Spleen (tissue), 11 donors: ENCODE data around the gene SAMD15. TPM values are rescaled to one million over a fixed set of nuclear protein-coding genes. Genes with fewer than 3 reads are reported as not detected.

Source experiments
- DNase-seq: peaks from one replicate; pipeline ENCODE4 v3.0.0-alpha.2; 2020
- H3K27ac ChIP-seq, 8 donors: fragments of 200-600 bp; sonication (generic) in 7 of 8; 1 replicate in 4 of 8; 2 replicates in 4 of 8; pipeline versions ENCODE4 v1.5.0 to v1.8.0; 2016 to 2021; ENCODE audit warnings: inconsistent platforms in 4 of 8, mild to moderate bottlenecking in 4 of 8, moderate library complexity in 1 of 8
- H3K27me3 ChIP-seq, 7 donors: fragments of 200-600 bp; sonication (generic) in 6 of 7; replicated peaks in 1 of 7; 1 replicate in 4 of 7; 2 replicates in 3 of 7; pipeline versions ENCODE4 v1.5.0 to v1.8.0; 2016 to 2021; ENCODE audit warnings: inconsistent platforms in 3 of 7, mild to moderate bottlenecking in 1 of 7
- H3K36me3 ChIP-seq, 6 donors: fragments of 200-600 bp; sonication (generic) in 5 of 6; 1 replicate in 4 of 6; 2 replicates in 2 of 6; pipeline versions ENCODE4 v1.5.0 to v1.8.0; 2016 to 2021; ENCODE audit warnings: inconsistent platforms in 2 of 6
- H3K4me1 ChIP-seq, 6 donors: fragments of 200-600 bp; sonication (generic) in 5 of 6; 1 replicate in 3 of 6; 2 replicates in 3 of 6; pipeline versions ENCODE4 v1.5.0 to v1.8.0; 2016 to 2021; ENCODE audit warnings: inconsistent platforms in 3 of 6
- H3K4me3 ChIP-seq, 8 donors: fragments of 200-600 bp; sonication (generic) in 7 of 8; 1 replicate in 4 of 8; 2 replicates in 4 of 8; pipeline versions ENCODE4 v1.5.0 to v1.8.0; 2016 to 2021; ENCODE audit warnings: inconsistent platforms in 4 of 8, mild to moderate bottlenecking in 4 of 8, moderate library complexity in 2 of 8
- H3K9me3 ChIP-seq, 8 donors: fragments of 200-600 bp; sonication (generic) in 7 of 8; 1 replicate in 4 of 8; 2 replicates in 4 of 8; pipeline versions ENCODE4 v1.5.0 to v1.8.0; 2016 to 2021; ENCODE audit warnings: inconsistent platforms in 4 of 8
- POLR2A ChIP-seq, 3 donors: fragments of 450-650 bp; IDR thresholded peaks; one replicate each; pipeline ENCODE4 v1.5.1; 2017; ENCODE audit warnings: antibody characterized with exemption in 3 of 3, mild to moderate bottlenecking in 1 of 3
- POLR2AphosphoS5 ChIP-seq, 3 donors: sonication (generic); formaldehyde crosslinking; IDR thresholded peaks; one replicate each; pipeline ENCODE4 v1.5.1; 2017; ENCODE audit warnings: antibody characterized with exemption in 3 of 3
- WGBS, 5 donors: extraction: QIAGEN DNeasy Blood & Tissue Kit in 3 of 5; methylation state at CpG; one replicate each; pipeline versions ENCODE4 v1.1.5 to v1.1.7; 2013 to 2018; 5-methylcytosine and 5-hydroxymethylcytosine counted together
- intact Hi-C: fragments of 100-400 bp; cut with DNase I; formaldehyde crosslinking; loops from one replicate; pipeline ENCODE4 v1.15.0; 2023; ENCODE audit warnings: low total_unique reads
- polyA plus RNA-seq, 3 donors: library from polyadenylated mRNA; stranded (reverse); fragments of 200-250 nt; gene quantifications; one replicate each; pipeline ENCODE4 v1.2.1, GENCODE V29; 2013
- total RNA-seq, 7 donors: library from RNA; depleted of rRNA in 3 of 7; stranded (reverse); fragments of >200 nt in 3 of 7; fragmentation: NEBNext Ultra II Directional in 4 of 7; extraction: Animal tissue kit (Norgen Biotek cat#: 25700) in 4 of 7; gene quantifications; one replicate each; pipeline versions ENCODE4 v1.1.0 to v1.2.1, GENCODE V29; 2016 to 2021
- TF ChIP-seq, protein P1 (sequence below), 11 experiments: fragments of 200-600 bp in 7 of 11; fragments of 450-650 bp in 4 of 11; sonication (generic) in 4 of 11; IDR thresholded peaks in 8 of 11; conservative IDR thresholded peaks in 3 of 11; 1 replicate in 7 of 11; 2 replicates in 4 of 11; pipeline versions ENCODE4 v1.4.0 to v1.8.0; 2016 to 2021; ENCODE audit warnings: antibody characterized with exemption in 11 of 11, inconsistent platforms in 4 of 11, mild to moderate bottlenecking in 1 of 11
- donor health status: healthy with polysubstance abuse.
- donor health status: DM: no; HTN: no; CAD: no; lungs with moderate emphysema.
- donor health status: DM: no; HTN: no; CAD: no.
- donor health status: Bipolar disorder and iron deficiency.
- donor health status: healthy.
- donor health status: DM: no; HTN: no; CAD: no.
- donor health status: DM: yes; HTN: yes; CAD: no.

Gene SAMD15
- total and polyA plus RNA-seq, 10 donors = 0.15 to 1.7 (median 0.79) TPM; not detected in 1

DNA sequence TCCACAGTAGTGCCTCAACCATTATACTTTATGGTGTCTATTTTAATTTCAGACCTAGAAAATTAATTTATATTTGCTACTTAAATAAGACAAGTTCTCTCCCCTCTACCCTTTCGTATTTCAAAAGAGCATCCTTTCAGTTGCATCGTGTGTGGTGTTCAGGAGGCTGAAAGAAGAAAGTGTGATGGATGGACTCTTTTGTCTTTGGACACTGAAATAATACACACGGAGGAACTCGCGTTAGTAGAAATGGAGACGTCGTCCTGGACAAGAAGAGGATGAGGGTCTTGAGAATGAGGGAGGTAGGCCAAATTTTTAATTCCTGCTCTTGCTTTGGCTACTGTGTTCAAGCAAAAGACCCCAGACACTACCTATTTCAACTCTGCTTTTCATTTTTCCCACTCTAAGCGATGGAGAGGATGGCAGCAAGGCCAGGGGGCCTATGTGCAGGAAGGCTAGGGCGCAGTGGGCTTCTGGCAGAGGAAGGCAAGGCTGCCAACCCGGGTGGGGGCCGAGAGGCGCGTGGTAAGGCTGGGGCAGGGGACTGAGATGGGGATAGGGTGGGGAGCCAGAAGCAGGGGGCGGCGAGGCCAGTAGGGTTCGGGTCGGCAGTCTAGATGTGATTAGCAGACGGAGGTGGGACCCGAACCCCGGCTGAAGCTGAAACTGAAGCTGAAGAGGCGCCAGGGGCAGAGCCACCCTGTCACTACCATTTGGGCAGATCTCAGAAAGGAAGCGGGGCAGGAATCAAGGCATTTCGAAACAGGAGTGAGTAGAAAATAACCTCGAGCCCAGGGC lies 1.0 kb upstream of the SAMD15 start:
- peak; percentile 88 for DNase-seq
- peaks cover 12 to 75% (median 49%) of the 10 kb centered on the region in 6 donors for H3K4me1 ChIP-seq
- TF ChIP-seq, protein P1, sequence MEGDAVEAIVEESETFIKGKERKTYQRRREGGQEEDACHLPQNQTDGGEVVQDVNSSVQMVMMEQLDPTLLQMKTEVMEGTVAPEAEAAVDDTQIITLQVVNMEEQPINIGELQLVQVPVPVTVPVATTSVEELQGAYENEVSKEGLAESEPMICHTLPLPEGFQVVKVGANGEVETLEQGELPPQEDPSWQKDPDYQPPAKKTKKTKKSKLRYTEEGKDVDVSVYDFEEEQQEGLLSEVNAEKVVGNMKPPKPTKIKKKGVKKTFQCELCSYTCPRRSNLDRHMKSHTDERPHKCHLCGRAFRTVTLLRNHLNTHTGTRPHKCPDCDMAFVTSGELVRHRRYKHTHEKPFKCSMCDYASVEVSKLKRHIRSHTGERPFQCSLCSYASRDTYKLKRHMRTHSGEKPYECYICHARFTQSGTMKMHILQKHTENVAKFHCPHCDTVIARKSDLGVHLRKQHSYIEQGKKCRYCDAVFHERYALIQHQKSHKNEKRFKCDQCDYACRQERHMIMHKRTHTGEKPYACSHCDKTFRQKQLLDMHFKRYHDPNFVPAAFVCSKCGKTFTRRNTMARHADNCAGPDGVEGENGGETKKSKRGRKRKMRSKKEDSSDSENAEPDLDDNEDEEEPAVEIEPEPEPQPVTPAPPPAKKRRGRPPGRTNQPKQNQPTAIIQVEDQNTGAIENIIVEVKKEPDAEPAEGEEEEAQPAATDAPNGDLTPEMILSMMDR (IDR thresholded peaks at IDR 0.05 in 8 of 11, conservative IDR thresholded peaks at IDR 0.05 in 3 of 11) = no peak
- TF ChIP-seq POLR2AphosphoS5 (IDR thresholded peaks at IDR 0.05) (no peak), POLR2A (IDR thresholded peaks at IDR 0.05) (no peak)
- H3K4me3 ChIP-seq = peak overlapping the region; percentile 82 to 100 (median 98)
- 7 to 12% (median 10%) methylated on average over 23 to 24 of the region's 24 CpGs for WGBS, 5 donors
- peak overlapping the region; percentile 78 to 95 (median 91) for H3K27ac ChIP-seq
- intact Hi-C loops = loop anchor here (5.0 kb wide), 1 partner anchor 81 kb away; the partner anchor contains the start of genes AHSA1 and VIPAS39
- no peaks in the 10 kb centered on the region for H3K36me3 ChIP-seq
- H3K27me3 ChIP-seq = no peaks in the 10 kb centered on the region
- H3K9me3 ChIP-seq = no peaks in the 10 kb centered on the region

DNA sequence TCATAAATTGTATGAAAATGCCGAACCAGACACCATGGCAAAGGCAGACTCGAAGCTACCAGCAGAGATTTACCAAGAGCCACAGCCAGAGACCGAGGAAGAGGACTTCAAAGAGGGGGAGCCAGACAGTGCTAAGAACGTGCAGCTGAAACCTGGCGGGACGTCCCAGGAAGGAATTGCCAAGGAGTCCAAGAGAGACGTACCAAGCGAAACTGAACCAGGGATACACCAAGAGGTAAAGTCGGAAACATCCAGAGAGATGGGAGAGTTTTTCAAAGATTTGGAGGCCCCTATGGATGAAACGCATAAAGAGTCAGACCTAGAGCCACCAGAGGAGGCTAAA lies 294 bp downstream of the SAMD15 start:
- Histone ChIP-seq H3K4me1 (peaks cover 12 to 62% (median 37%) of the 10 kb centered on the region in 6 donors), H3K27me3 (no peaks in the 10 kb centered on the region), H3K36me3 (no peaks in the 10 kb centered on the region), H3K9me3 (no peaks in the 10 kb centered on the region), H3K4me3 (peak overlapping the region; percentile 82 to 100 (median 98)), H3K27ac (peak overlapping the region in 6 of 8 donors; percentile 88 to 95 (median 94))
- intact Hi-C loops = loop anchor here (5.0 kb wide), 1 partner anchor 80 kb away; the partner anchor contains the start of genes AHSA1 and VIPAS39
- 15 to 20% (median 16%) methylated on average over 10 of the region's 10 CpGs for WGBS, 5 donors
- no peak for DNase-seq
- TF ChIP-seq, protein P1 (IDR thresholded peaks at IDR 0.05 in 8 of 11, conservative IDR thresholded peaks at IDR 0.05 in 3 of 11) = no peak

DNA sequence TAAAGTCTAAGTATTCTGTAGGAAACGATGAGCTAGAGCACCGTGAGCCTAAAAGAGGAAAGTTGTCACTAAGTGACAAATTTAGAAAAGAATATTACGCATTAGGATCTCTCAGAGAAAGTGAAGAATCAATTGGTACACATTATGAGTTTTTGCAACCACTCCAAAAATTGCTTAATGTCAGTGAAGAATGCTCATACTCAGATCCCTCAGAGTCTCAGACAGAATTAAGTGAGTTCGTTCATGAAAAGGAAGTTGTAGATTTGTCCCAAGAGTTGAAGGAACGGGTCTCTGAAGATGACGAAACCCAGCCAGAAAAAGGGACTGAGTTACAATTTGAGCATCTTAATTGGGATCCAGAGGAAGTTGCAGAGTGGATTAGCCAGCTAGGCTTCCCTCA lies 1.5 kb downstream of the SAMD15 start:
- Histone ChIP-seq H3K4me3 (no peak overlapping the region), H3K4me1 (peaks cover 12 to 51% (median 32%) of the 10 kb centered on the region in 6 donors), H3K36me3 (no peaks in the 10 kb centered on the region), H3K9me3 (no peaks in the 10 kb centered on the region), H3K27me3 (no peaks in the 10 kb centered on the region), H3K27ac (peak overlapping the region in 2 of 8 donors; percentile 1 to 41)
- intact Hi-C loops = loop anchor here (5.0 kb wide), 1 partner anchor 79 kb away; the partner anchor contains the start of genes AHSA1 and VIPAS39
- no peak for TF ChIP-seq POLR2AphosphoS5 (IDR thresholded peaks at IDR 0.05)
- TF ChIP-seq POLR2A (IDR thresholded peaks at IDR 0.05) = no peak
- TF ChIP-seq, protein P1 (IDR thresholded peaks at IDR 0.05 in 8 of 11, conservative IDR thresholded peaks at IDR 0.05 in 3 of 11) = no peak
- WGBS, 5 donors = 51 to 83% (median 67%) methylated on average over 6 of the region's 6 CpGs
- DNase-seq = no peak

DNA sequence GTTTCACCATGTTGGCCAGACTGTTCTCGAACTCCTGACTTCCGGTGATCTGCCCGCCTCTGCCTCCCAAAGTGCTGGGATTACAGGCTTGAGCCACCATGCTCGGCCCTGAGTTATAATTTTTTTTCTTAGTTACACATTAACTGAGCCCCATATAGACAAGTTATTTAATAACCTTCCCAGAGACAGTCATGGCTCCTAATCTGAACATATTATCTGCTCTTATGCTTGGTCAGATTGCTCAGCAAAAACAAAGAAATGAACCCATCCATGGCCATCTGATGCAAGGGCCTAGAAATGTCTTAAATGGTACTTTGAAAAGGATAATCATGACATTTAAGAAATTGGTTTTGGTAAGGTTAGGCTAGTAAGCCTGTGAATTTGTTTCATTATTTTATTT lies 13.0 kb downstream of the SAMD15 start:
- H3K27ac ChIP-seq = no peak overlapping the region
- H3K4me3 ChIP-seq = no peak overlapping the region
- H3K9me3 ChIP-seq = no peaks in the 10 kb centered on the region
- H3K4me1 ChIP-seq = no peaks in the 10 kb centered on the region
- no peak for TF ChIP-seq POLR2A (IDR thresholded peaks at IDR 0.05)
- TF ChIP-seq, protein P1 (IDR thresholded peaks at IDR 0.05 in 8 of 11, conservative IDR thresholded peaks at IDR 0.05 in 3 of 11) = no peak
- no peak for TF ChIP-seq POLR2AphosphoS5 (IDR thresholded peaks at IDR 0.05)
- intact Hi-C loops = no loop called here
- no peaks in the 10 kb centered on the region for H3K27me3 ChIP-seq
- DNase-seq = no peak
- no peaks in the 10 kb centered on the region for H3K36me3 ChIP-seq
- WGBS, 5 donors = 90 to 93% (median 92%) methylated on average over 4 of the region's 4 CpGs
